Measurements from ENCODE around the gene CAPN9.

Gene CAPN9

DNA sequence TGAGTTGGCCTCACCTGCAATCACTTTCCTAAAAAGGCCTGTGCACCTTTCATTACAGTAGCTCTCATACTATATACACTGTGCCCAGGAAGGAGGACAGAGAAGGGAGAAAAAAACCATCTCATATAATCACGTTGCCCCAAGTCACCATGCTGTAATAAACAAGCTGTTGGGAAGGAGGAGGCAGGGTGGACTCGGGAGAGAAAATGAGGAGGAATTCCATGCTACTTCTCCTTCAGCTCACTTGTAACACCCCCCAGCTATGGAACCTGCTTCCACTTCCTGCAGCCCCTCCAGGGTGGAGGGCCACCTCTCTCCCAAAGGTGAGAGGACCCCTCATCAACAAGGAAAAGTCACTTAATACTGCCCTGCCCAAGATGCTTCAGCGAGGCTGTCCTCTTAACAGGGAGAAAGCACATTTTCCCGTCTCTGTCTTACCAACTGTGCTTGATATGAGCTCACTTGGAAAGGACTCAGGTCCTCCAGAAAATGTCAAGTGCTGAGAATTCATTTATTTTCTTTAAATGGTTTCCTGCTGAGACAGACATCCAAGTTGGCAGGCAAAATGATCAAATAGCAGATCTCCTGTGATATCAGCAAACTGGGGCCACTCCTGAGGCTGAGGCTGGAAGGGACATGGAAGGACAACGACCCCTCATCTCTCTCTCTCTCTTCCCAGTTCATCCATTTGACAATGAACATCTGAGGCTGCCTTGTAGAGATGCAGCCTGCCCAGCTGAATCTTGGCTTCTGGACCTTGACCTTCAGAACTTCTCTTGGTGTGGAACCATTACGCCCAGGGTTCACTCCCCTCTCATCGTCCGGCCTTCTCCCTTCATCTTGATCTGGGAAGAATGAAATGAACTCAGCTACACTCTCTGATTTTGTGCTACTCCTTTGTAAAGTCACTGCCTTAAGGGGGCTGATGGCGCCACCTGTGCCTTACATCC is 54.0 kb downstream of the CAPN9 start:
- intact Hi-C loops (cut with DNase I; ENCODE audit: low total_unique reads): no loop called here
- no peak for DNase-seq

DNA sequence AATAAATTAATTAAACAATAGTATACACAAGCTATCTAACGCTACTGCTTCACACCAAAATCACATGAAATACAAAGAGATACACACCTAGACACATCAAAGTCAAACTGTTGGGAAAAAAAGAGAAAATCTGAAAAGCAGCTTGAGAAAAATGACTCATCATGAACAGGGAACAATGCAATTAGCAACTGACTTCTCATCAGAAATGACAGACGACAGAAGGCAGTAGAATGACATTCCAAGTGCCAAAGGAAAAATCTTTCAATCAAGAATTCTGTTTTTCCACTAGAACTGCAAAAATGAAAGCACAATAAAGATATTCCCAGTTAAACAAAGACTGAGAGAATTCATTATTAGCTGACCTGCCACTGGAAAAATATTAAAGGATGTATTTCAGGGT is 57.2 kb downstream of the CAPN9 start:
- Histone ChIP-seq H3K27ac (no peak overlapping the region), H3K4me3 (no peak overlapping the region), H3K4me1 (peaks cover 0 to 22% (median 10%) of the 10 kb centered on the region in 4 donors), H3K27me3 (no peaks in the 10 kb centered on the region), H3K9me3 (no peaks in the 10 kb centered on the region), H3K36me3 (no peaks in the 10 kb centered on the region)
- intact Hi-C loops (cut with DNase I; ENCODE audit: low total_unique reads): no loop called here
- TF ChIP-seq, protein P1, sequence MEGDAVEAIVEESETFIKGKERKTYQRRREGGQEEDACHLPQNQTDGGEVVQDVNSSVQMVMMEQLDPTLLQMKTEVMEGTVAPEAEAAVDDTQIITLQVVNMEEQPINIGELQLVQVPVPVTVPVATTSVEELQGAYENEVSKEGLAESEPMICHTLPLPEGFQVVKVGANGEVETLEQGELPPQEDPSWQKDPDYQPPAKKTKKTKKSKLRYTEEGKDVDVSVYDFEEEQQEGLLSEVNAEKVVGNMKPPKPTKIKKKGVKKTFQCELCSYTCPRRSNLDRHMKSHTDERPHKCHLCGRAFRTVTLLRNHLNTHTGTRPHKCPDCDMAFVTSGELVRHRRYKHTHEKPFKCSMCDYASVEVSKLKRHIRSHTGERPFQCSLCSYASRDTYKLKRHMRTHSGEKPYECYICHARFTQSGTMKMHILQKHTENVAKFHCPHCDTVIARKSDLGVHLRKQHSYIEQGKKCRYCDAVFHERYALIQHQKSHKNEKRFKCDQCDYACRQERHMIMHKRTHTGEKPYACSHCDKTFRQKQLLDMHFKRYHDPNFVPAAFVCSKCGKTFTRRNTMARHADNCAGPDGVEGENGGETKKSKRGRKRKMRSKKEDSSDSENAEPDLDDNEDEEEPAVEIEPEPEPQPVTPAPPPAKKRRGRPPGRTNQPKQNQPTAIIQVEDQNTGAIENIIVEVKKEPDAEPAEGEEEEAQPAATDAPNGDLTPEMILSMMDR (IDR thresholded peaks at IDR 0.05): no peak
- DNase-seq: no peak

More for the DNA sequence above, 54.0 kb downstream of the CAPN9 start:
- Histone ChIP-seq H3K4me3 (no peak overlapping the region), H3K36me3 (no peaks in the 10 kb centered on the region), H3K27ac (no peak overlapping the region), H3K9me3 (no peaks in the 10 kb centered on the region), H3K27me3 (no peaks in the 10 kb centered on the region), H3K4me1 (no peaks in the 10 kb centered on the region)
- TF ChIP-seq, protein P1 (IDR thresholded peaks at IDR 0.05): no peak

DNA sequence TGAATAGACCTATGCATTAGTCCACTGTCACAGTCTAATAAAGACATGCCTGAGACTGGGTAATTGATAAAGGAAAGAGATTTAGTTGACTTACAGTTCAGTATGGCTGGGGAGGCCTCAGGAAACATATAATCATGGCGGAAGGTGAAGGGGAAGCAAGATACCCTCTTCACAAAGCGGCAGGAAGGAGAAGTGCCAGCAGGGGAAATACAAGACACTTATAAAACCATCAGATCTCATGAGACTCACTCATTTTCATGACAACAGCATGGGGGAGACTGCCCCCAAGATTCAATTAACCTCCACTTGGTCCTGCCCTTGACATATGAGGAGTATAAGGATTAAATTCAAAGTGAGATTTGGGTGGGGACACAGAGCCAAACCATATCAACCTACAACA is 59.4 kb downstream of the CAPN9 start:
- TF ChIP-seq, protein P1 (IDR thresholded peaks at IDR 0.05): no peak
- no peak for DNase-seq
- H3K27me3 ChIP-seq: no peaks in the 10 kb centered on the region
- H3K9me3 ChIP-seq: no peaks in the 10 kb centered on the region
- intact Hi-C loops (cut with DNase I; ENCODE audit: low total_unique reads): no loop called here
- H3K36me3 ChIP-seq: no peaks in the 10 kb centered on the region
- H3K4me3 ChIP-seq: no peak overlapping the region
- peak overlapping the region; percentile 61 to 73 for H3K27ac ChIP-seq
- peaks cover 0 to 22% (median 10%) of the 10 kb centered on the region in 4 donors for H3K4me1 ChIP-seq

DNA sequence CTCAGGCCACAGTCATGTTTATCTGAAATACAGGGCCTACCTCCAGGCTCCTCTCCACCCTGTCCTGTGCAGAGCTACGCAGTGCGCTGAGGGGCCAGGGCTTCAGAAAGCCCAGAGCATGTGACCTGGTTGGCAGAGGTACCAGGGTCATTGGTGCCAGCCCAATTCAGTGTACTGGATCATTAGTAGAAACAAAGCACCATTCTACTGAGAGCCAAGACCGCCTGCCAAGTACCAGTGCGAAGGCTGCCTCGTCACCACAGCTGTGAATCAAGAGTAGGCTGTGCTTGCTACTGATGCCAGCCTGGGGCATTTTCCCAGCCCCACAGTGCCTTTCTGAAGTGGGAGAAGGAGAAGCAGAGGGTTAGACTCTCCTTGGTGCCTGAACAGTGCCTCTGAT is 59.8 kb downstream of the CAPN9 start:
- DNase-seq: peak; percentile 56 to 88
- Histone ChIP-seq H3K4me1 (peaks cover 0 to 22% (median 10%) of the 10 kb centered on the region in 4 donors), H3K27me3 (no peaks in the 10 kb centered on the region), H3K4me3 (no peak overlapping the region), H3K36me3 (no peaks in the 10 kb centered on the region), H3K27ac (peak overlapping the region; percentile 61 to 73), H3K9me3 (no peaks in the 10 kb centered on the region)
- intact Hi-C loops (cut with DNase I; ENCODE audit: low total_unique reads): no loop called here
- TF ChIP-seq, protein P1 (IDR thresholded peaks at IDR 0.05): no peak

DNA sequence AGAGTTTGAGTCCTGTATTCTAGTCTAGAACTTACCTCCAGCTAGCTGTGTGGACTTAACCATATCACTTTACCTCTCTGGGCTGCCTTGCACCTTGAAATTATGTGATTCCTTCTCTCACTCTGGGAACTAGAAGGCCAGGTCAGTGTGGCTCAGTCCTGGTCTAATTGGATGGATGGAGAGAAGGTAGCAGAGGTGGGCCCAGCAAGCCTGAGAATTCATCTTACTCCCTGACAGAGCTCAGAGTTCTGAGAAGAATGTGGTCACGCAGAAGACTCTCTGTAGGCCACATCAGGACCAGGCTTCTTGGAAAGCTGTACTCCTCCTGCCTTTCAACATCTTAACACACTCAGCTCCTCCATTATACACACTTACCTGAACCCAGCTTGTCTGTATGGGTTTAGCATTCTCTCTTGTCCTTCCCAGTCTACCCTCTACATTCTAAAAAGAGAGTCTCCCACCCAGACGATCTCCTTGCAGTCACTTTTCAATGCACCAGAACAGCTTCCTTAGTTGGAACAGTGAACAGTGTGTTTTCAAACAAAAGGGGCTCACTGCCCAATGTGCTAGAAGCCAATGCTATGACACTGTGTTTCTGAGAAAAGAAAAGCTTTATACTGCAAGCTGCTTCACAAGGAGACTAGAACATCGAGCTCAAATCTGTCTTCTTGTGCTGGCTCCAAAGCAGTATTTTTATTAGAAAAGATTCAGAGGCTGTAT is 60.5 kb downstream of the CAPN9 start:
- peaks cover 0 to 22% (median 10%) of the 10 kb centered on the region in 4 donors for H3K4me1 ChIP-seq
- H3K27ac ChIP-seq: peak overlapping the region; percentile 61 to 73
- H3K36me3 ChIP-seq: no peaks in the 10 kb centered on the region
- TF ChIP-seq, protein P1 (IDR thresholded peaks at IDR 0.05): no peak
- no peak overlapping the region for H3K4me3 ChIP-seq
- DNase-seq: no peak
- H3K27me3 ChIP-seq: no peaks in the 10 kb centered on the region
- intact Hi-C loops (cut with DNase I; ENCODE audit: low total_unique reads): no loop called here
- H3K9me3 ChIP-seq: peaks cover 0 to 7% (median 0%) of the 10 kb centered on the region in 3 donors

Data from tibial artery (tissue), 4 donors.